DND-41 (cell line): ENCODE results near the gene EYA2.

Experiments
- EZH2 ChIP-seq: IDR thresholded peaks from 3 replicates; pipeline ENCODE4 v1.6.1; 2012; ENCODE audit warnings: borderline replicate concordance, low read depth, mild to moderate bottlenecking, moderate library complexity, low read length, inconsistent platforms; ENCODE audit not compliant: severe bottlenecking
- TF ChIP-seq, protein P1 (sequence below): IDR thresholded peaks from 2 replicates; pipeline ENCODE4 v1.5.1; 2012; ENCODE audit warnings: borderline replicate concordance, low read length, moderate library complexity, mild to moderate bottlenecking; ENCODE audit not compliant: poor library complexity, severe bottlenecking; ENCODE audit errors: extremely low read depth

DNA sequence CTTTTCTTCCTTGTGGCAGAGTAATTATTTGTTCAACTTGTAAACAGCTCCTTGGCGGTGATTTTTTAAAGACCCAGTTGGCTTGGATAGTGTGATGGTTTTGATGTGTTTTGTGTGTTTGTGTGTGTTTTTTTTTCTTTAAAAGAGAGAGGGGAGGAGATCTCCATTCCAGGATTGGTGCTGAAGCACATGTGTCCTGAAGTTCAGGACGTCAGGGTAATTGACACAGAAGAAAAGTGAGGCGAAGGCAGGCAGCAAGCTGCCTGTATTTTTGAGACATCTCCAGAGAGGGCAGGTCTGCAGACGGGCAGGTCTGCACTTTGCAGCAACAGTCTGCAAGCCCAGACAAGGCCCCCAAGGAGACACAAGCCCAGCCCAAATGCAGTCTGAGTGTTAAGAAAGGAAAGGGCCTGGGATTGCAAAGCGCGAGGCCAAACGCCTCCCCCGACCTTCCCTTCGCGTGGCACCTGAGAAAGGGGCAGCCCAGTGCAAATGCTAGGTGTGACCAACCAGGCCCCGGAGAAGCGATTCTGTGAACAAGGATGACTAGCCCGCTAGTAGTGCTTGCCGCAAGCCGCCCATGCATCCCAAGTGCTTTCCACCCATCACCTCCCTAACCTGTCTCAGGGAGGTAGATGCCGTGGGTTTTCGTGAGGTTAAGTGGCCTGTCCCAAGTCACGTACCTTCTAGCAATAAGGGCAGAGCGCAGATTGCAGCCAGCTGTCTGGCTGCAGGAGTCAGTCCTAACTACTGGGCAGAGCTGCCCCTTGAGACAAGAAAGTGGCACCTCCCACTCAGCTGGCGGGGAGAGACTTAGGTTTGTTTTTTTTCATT, 231.3 kb downstream of the EYA2 start:
- TF ChIP-seq, protein P1, sequence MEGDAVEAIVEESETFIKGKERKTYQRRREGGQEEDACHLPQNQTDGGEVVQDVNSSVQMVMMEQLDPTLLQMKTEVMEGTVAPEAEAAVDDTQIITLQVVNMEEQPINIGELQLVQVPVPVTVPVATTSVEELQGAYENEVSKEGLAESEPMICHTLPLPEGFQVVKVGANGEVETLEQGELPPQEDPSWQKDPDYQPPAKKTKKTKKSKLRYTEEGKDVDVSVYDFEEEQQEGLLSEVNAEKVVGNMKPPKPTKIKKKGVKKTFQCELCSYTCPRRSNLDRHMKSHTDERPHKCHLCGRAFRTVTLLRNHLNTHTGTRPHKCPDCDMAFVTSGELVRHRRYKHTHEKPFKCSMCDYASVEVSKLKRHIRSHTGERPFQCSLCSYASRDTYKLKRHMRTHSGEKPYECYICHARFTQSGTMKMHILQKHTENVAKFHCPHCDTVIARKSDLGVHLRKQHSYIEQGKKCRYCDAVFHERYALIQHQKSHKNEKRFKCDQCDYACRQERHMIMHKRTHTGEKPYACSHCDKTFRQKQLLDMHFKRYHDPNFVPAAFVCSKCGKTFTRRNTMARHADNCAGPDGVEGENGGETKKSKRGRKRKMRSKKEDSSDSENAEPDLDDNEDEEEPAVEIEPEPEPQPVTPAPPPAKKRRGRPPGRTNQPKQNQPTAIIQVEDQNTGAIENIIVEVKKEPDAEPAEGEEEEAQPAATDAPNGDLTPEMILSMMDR = no peak
- no peak for TF ChIP-seq EZH2
